ENCODE results near the gene KIF5C. TPM values are rescaled to one million over a fixed set of nuclear protein-coding genes. Genes with fewer than 3 reads are reported as not detected.

The KIF5C gene
- total RNA-seq, 1 experiment from 2014 or later: 6.6 TPM

DNA sequence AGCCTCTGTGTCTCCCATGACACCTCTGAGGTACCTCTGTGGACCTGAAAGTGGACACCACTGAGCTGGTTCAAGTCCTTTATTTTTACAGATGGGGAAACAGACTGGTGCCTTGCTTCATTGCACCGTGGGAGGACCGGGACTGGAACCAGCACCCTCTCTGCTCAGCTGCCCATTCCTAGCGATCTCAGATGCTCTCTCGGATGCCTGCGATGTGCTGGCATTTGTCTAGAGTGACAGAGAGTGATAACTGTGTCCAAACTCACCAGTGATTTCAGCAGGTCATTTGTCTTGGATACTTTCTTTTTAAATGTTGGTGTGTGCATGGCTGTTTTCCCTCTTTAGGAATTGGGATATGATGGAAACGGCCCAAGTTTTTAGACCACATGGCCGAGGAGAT lies 133.4 kb downstream of the KIF5C start:
- Histone ChIP-seq H3K9me3 (replicated peaks) (no peaks in the 10 kb centered on the region), H3K27me3 (no peaks in the 10 kb centered on the region), H3K27ac (no peak overlapping the region), H3K4me3 (no peak overlapping the region), H3K36me3 (no peaks in the 10 kb centered on the region), H3K4me1 (no peaks in the 10 kb centered on the region)
- DNase-seq: no peak

DNA sequence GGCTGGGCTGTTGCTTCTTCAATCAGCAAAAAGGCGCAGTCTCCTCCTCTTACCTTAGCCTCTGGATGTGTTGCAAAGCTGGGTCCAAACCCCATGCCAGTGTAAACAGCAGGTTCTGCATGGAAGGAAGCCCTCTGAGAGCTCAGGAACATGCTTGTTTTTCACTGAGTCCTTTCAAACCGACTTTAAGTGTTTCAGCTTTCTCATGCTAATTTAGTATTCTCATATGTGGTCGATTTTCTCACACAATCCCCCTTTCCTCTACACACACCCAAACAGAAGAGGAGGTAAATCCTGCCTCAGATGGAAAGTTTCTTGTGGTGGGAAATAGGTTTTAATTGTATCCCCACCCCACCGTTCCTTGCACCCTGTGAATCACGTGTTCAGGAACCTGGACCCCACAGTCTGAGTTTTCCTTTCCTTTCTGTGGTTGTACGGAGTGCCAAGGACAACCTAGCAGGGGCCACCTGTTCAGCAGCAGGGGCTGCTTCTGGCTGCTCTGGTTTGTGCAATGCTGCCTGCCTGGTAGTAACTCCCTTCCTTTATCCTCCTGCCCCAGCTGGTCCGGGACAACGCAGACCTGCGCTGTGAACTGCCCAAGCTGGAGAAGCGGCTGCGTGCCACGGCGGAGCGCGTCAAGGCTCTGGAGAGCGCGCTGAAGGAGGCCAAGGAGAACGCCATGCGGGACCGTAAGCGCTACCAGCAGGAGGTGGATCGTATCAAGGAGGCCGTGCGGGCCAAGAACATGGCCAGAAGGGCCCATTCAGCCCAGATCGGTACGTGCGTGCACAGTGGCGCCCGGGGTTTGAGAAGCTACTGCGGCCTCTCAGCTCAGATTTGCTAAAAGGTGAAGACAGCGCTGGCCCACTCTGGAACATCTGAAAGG lies 134.8 kb downstream of the KIF5C start:
- no peak for DNase-seq
- Histone ChIP-seq H3K9me3 (replicated peaks) (no peaks in the 10 kb centered on the region), H3K27me3 (no peaks in the 10 kb centered on the region), H3K4me3 (no peak overlapping the region), H3K36me3 (no peaks in the 10 kb centered on the region), H3K4me1 (no peaks in the 10 kb centered on the region), H3K27ac (no peak overlapping the region)

DNA sequence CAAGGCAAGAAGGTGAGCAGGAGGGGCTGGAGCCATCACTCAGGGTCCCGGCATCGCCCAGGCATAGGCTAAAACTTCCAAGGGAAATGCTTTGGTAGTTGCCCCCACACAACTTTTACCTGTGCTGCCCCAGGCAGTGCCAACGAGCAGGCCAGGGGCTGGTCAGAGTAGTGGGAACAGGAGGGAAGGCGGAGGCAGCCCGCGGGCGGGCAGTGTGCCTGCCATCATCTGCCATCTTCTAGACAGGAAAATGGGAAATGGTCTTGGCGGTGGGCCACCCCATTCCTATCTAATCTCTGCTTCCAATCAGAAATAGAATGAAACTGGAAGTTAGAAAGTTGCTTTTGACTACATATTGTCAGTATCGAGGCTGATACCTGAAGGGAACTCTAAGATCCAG lies 137.5 kb downstream of the KIF5C start:
- Histone ChIP-seq H3K4me1 (peaks cover under 1% of the 10 kb centered on the region; the same call in 1 of the 2 replicates), H3K27ac (no peak overlapping the region), H3K27me3 (no peaks in the 10 kb centered on the region), H3K9me3 (replicated peaks) (no peaks in the 10 kb centered on the region), H3K4me3 (no peak overlapping the region), H3K36me3 (no peaks in the 10 kb centered on the region)
- DNase-seq: no peak

DNA sequence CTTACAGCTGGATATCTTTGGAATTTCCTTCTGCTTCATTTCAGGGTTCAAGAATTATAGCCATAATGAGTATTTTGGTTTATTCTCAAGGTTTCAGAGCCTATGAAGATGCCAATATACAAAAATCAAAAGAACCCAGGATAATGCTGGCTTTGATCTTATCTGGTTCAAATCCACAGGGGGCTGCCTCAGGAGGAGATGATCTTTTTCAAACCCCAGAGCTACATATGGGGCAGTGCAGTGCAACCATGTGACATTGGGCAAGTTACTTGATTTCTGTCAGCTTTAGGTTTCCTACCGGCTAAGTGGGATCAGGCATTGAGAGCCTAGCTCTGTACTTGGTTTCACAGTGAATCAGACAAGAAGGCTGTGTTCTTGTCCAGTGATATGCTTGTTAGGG lies 140.5 kb downstream of the KIF5C start:
- no peaks in the 10 kb centered on the region for H3K36me3 ChIP-seq
- no peak overlapping the region for H3K4me3 ChIP-seq
- DNase-seq: no peak
- H3K9me3 ChIP-seq (replicated peaks): no peaks in the 10 kb centered on the region
- no peaks in the 10 kb centered on the region for H3K27me3 ChIP-seq
- H3K27ac ChIP-seq: no peak overlapping the region
- H3K4me1 ChIP-seq: peaks cover 27% of the 10 kb centered on the region

DNA sequence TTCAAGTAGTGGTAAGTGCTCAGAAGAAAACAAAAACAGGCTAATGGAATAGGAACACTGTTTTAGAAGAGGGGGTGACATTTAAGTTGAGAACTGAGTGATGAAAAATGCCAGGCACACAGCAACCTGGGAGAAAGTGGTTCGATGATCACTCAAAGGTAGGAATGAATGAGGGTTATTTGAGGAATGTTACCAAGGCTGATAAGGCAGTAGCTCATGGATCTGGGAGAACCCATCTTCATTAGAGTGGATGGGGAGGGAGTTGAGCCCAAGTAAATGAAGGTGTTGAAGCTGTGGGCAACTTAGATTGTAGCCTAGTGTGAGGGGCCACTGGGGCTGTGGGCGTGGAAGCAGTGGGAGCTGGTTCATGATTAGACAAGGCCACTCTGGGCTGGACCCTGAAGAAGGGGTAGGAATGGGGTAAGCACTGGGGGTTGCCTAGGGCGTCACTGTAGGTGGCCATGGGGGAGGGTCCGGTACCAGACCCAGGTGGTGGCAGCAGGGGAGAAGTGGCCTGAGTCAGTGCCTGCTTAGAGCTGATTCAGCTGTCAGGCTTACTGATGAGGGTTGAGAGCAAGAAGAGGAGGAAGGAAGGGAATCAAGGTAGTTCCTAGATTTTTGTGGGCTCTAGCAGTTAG lies 141.0 kb downstream of the KIF5C start:
- no peak overlapping the region for H3K4me3 ChIP-seq
- no peaks in the 10 kb centered on the region for H3K27me3 ChIP-seq
- H3K27ac ChIP-seq: no peak overlapping the region
- peaks cover 28% of the 10 kb centered on the region for H3K4me1 ChIP-seq
- no peaks in the 10 kb centered on the region for H3K36me3 ChIP-seq
- no peak for DNase-seq
- no peaks in the 10 kb centered on the region for H3K9me3 ChIP-seq (replicated peaks)

DNA sequence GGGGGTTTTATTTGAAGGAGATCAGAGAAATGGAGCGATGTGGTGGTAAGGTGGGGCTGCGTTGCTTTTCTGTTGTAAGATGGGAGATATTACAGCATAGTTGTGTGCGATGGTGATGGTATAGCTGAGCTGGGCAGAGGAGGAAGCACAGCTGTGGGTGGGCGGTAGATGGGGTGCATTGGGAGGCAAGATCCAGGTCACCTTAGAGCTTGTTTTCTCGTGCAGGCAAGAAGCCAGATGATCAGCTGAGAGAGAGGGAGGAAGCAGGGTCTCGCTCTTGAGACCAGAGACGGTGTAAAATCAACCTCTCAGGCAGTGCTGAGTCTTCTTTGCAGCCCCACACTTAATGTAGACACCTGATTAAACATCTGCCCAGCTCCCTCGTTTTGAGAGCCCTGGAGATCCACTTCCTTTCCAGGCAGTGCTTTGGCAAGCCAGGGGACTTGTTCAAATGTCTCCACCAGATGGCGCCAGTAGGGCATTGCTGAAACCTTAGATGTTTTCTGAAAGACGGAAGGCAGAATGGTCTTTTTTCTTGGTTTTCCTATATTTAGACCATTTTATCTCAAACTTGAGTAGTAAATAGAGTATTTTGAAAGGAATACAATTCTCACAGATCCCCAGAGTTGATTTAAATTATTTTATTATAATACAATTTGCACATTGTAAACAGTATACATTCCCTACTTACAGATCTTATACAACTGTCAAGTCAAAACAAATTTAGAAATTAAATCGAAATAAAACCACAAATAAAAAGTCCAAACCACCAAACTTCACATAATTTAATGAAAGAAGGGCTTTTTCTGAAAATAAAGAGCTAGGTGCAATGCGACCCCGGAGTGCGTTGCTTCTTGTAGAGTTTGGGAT lies 142.3 kb downstream of the KIF5C start:
- H3K4me1 ChIP-seq: peaks cover 32% of the 10 kb centered on the region
- no peak overlapping the region for H3K27ac ChIP-seq
- DNase-seq: peak; percentile 71 to 87
- no peak overlapping the region for H3K4me3 ChIP-seq
- H3K27me3 ChIP-seq: no peaks in the 10 kb centered on the region
- H3K9me3 ChIP-seq (replicated peaks): no peaks in the 10 kb centered on the region
- no peaks in the 10 kb centered on the region for H3K36me3 ChIP-seq

DNA sequence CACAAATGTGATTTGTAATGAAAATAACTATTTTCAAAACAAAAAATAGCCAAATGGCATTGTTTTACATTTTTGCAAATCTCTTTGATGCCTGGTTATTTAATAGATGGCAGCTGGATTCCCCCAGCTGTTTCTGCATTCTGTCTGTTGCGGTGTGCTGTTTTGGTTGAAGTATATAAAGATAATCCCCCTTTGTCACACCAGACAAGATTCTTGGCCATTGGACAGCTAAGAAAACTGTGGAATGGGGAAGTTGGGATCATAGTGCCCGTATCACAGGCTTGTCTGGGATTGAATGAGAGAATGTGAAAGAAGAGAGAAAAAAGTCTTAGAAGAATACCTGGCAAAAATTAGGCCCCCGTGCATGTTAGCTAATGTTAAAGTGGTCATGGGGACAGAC lies 144.0 kb downstream of the KIF5C start:
- H3K4me3 ChIP-seq: peak overlapping the region; percentile 10; the same call in 1 of the 2 replicates
- peaks cover 32% of the 10 kb centered on the region for H3K4me1 ChIP-seq
- H3K36me3 ChIP-seq: no peaks in the 10 kb centered on the region
- H3K27ac ChIP-seq: peak overlapping the region; percentile 51
- H3K9me3 ChIP-seq (replicated peaks): no peaks in the 10 kb centered on the region
- DNase-seq: peak; percentile 42 to 70
- H3K27me3 ChIP-seq: no peaks in the 10 kb centered on the region

DNA sequence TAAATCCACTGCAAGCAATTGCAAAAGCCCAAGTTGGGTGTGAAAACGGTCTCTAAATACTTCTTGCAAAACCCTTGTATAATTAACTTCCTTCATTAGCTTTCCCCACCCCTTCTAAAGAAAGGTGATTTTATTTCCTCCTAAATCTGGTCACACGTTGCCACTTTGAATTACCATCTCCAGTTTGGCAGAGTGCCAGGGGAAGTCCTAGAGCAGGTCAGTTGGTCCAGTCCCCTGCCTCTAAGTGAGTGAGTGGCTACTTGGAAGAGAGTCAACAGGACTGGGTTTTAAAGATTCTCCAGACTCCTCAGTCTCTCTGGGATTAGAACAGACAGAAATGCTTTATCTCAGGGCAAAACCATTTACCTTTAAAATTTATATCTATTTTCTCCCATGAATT lies 144.7 kb downstream of the KIF5C start:
- peak overlapping the region; percentile 51 for H3K27ac ChIP-seq
- DNase-seq: peak in 1 of 2 experiments; percentile 35
- H3K4me3 ChIP-seq: no peak overlapping the region
- H3K9me3 ChIP-seq (replicated peaks): no peaks in the 10 kb centered on the region
- H3K4me1 ChIP-seq: peaks cover 32% of the 10 kb centered on the region
- no peaks in the 10 kb centered on the region for H3K27me3 ChIP-seq
- H3K36me3 ChIP-seq: no peaks in the 10 kb centered on the region

DNA sequence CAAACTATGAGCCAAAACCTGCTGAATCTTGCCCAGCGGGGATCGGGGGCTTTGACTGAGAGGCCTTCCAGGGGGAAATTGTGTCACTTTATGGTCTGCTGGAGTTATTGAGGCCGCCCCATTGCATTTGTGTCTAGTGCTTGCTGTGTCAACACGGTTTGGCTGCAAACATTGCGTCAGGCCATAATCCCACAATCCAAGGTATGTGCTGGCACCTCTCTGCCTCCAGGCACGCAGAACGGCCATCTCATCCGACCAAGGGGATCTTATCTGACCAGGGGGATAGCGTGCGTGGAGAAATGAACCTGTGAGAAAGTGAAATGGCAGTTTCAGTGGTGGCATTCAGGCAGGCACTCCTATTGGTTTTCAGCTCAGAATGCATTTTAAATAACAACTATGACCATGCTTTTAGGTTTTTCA lies 145.4 kb downstream of the KIF5C start:
- H3K4me3 ChIP-seq: no peak overlapping the region
- H3K36me3 ChIP-seq: no peaks in the 10 kb centered on the region
- H3K27me3 ChIP-seq: no peaks in the 10 kb centered on the region
- no peak overlapping the region for H3K27ac ChIP-seq
- peaks cover 32% of the 10 kb centered on the region for H3K4me1 ChIP-seq
- H3K9me3 ChIP-seq (replicated peaks): no peaks in the 10 kb centered on the region
- DNase-seq: no peak

DNA sequence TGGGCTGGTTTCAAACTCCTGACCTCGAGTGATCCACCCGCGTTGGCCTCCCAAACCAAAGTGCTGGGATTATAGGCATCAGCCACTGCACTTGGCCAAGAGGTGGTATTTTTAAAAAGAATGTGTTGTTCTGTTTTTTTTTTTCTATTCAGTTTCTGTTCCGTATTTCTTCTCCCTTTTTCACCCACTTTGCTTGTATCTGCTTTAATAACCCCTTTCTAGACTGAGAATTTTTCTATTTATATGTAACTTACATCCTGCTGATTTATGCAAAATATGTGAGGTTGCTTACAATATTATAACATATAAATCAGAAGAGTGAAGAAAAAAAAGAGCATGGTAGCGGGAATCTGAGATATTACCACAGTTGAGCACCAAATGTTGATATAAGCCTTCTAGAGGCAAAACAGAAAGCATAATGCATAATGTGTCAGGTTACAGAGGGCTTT lies 146.3 kb downstream of the KIF5C start:
- no peak for DNase-seq

DNA sequence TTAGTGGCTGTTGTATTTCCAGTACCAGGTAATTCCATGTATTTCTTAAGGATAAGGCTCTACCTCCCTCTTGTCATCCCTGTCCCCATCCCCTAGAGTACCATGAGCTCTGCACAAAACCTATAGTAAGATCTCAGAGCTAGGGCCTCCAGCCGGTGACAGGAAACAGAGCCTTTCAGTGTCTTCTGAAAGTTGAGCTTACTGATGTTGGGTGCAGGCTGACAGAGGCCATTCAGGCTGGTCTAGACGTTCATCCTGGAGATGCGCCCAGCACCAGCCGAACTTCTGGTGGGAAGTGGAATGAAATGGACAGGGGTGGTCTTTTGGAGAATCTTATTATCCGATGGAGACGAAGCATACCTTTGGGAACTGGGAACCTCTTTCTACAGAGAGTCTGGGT lies 146.7 kb downstream of the KIF5C start:
- no peak overlapping the region for H3K4me3 ChIP-seq
- no peaks in the 10 kb centered on the region for H3K9me3 ChIP-seq (replicated peaks)
- no peak for DNase-seq
- peaks cover 32% of the 10 kb centered on the region for H3K4me1 ChIP-seq
- H3K27me3 ChIP-seq: no peaks in the 10 kb centered on the region
- no peak overlapping the region for H3K27ac ChIP-seq
- no peaks in the 10 kb centered on the region for H3K36me3 ChIP-seq

More for the DNA sequence above, 146.3 kb downstream of the KIF5C start:
- H3K4me1 ChIP-seq: peaks cover 32% of the 10 kb centered on the region
- H3K27me3 ChIP-seq: no peaks in the 10 kb centered on the region
- H3K9me3 ChIP-seq (replicated peaks): no peaks in the 10 kb centered on the region
- H3K27ac ChIP-seq: no peak overlapping the region
- H3K4me3 ChIP-seq: no peak overlapping the region
- no peaks in the 10 kb centered on the region for H3K36me3 ChIP-seq

DNA sequence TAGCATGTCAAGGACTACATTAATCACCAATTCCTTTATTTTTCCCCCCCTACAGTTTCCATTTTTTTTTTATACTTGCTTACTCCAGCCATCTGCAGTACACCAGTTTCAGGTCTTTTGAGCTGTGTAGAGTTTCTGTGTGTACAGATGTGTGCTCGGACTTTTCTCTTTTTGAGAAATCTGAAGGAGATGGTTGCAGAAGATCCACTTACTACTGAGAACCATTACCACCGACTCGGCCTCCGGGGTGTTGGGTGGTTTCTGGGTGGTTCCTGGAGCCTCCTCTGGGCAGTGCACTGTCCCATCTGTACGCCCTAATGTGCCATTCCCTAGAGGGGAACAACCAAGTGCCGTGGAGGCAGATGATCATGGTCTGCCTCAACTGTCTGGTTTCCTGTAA lies 148.1 kb downstream of the KIF5C start:
- H3K36me3 ChIP-seq: no peaks in the 10 kb centered on the region
- no peak overlapping the region for H3K4me3 ChIP-seq
- peaks cover 28% of the 10 kb centered on the region for H3K4me1 ChIP-seq
- no peaks in the 10 kb centered on the region for H3K27me3 ChIP-seq
- H3K9me3 ChIP-seq (replicated peaks): no peaks in the 10 kb centered on the region
- DNase-seq: no peak
- H3K27ac ChIP-seq: no peak overlapping the region

DNA sequence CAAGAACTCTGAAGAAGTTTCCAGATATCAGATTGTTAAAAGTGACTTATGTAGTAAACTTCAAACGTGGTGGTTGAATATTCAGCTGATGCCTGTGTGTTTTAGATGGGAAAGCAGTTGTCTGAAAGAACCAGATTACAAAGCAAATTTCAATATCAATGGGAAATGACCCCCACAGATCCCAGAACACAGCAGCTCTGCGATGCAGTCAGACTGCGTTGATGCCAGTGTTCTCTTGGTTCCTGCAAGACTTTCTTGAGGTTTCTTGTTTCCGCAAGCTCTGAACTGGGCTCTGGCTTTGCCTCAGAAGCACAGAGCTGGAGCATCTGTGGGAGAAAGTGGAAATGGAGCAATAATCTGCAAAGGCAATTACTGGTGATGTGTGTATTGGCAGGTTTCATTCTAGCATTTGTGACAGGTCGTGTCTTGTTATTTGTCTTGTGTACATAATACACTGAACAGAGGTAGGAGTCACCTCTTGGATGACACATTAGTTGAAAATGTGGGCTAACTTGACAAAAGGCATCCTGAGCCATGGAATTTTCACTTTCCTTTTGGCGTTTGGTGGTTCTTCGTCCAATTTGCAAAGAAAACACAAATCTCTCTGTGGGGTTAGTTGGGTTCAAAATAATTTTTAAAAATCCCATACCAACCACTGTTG lies 152.7 kb downstream of the KIF5C start:
- no peak for DNase-seq
- no peak overlapping the region for H3K27ac ChIP-seq

DNA sequence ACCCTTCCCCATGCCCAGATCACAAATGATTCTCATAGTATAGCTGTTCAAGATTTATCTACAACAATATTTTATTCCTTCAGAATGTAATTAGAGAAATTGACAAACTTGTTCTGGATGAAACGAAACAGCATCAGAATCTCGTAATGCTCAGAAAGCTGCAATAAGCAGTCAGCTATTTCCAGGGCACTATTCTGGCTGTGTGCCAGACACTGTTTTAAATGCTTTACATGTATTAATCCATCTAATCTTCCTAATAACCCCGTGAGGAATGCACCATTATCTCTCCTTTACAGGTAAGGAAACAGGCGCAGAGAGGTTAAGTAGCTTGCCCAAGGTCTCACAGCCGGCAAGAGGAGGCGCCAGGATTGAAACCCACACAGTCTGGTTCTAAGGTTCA lies 153.3 kb downstream of the KIF5C start:
- Histone ChIP-seq H3K27ac (no peak overlapping the region), H3K36me3 (no peaks in the 10 kb centered on the region)
- DNase-seq: no peak

More for the DNA sequence above, 152.7 kb downstream of the KIF5C start:
- Histone ChIP-seq H3K4me1 (no peaks in the 10 kb centered on the region), H3K36me3 (no peaks in the 10 kb centered on the region), H3K4me3 (no peak overlapping the region), H3K9me3 (replicated peaks) (no peaks in the 10 kb centered on the region), H3K27me3 (no peaks in the 10 kb centered on the region)

More for the DNA sequence above, 153.3 kb downstream of the KIF5C start:
- Histone ChIP-seq H3K27me3 (no peaks in the 10 kb centered on the region), H3K4me3 (no peak overlapping the region), H3K9me3 (replicated peaks) (no peaks in the 10 kb centered on the region), H3K4me1 (no peaks in the 10 kb centered on the region)
